GM10266 (cell line): ENCODE results near the gene PSMC6.

Source experiments
- DNase-seq: peaks from one replicate; pipeline ENCODE4 v3.0.0; 2012; ENCODE audit errors: extremely low spot score
- TF ChIP-seq, protein P1 (sequence below): IDR thresholded peaks from 2 replicates; pipeline ENCODE4 v1.5.1; 2012; ENCODE audit warnings: mild to moderate bottlenecking, low read depth; ENCODE audit not compliant: control insufficient read depth, insufficient read depth; ENCODE audit errors: missing control alignments

Gene PSMC6

DNA sequence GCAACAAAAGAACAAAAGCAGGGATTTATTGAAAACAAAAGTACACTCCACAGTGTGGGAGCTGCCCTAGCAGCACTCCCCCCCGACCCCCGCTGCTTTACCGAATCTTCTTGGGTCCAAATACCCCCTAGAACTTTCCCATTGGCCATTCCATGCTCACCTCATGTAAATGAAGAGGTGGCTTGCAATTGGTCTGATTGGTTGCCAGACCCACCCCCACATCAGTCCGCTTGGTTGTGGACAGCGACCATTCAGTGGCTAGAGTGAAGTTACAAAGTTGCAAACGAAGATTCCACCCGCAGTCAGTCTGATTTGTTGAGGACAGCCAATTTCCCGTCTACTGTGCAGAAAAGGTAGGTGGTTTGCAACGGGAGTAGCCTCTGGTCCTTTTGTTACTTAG is 26.8 kb downstream of the PSMC6 start:
- TF ChIP-seq, protein P1, sequence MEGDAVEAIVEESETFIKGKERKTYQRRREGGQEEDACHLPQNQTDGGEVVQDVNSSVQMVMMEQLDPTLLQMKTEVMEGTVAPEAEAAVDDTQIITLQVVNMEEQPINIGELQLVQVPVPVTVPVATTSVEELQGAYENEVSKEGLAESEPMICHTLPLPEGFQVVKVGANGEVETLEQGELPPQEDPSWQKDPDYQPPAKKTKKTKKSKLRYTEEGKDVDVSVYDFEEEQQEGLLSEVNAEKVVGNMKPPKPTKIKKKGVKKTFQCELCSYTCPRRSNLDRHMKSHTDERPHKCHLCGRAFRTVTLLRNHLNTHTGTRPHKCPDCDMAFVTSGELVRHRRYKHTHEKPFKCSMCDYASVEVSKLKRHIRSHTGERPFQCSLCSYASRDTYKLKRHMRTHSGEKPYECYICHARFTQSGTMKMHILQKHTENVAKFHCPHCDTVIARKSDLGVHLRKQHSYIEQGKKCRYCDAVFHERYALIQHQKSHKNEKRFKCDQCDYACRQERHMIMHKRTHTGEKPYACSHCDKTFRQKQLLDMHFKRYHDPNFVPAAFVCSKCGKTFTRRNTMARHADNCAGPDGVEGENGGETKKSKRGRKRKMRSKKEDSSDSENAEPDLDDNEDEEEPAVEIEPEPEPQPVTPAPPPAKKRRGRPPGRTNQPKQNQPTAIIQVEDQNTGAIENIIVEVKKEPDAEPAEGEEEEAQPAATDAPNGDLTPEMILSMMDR: no peak
- no peak for DNase-seq

DNA sequence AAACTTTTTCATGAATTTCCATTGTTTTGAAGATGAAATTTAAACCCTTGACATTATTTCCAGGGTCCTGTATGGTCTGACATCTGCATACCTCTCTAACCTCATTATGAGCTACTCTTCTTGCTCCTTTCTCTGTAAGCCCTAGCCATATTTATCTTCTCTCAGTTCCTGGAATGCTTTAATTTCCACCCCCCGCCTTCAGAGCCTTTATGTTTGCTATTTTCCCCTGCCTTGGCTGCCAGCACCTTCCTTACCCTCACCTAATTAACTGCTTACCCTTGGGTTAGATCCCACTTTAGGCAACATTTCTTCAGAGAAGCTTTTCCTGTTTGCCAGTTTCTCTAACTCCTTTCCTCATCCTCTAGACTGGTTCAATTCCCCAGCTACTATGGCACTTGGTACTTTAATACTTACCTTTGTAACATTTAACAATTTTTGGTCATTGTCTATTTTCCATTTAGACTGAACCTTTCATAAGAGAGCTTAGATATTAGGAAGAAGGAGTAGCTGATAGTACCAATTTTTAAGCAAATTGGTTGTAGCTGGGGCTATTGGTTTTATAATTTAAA is 29.0 kb downstream of the PSMC6 start:
- TF ChIP-seq, protein P1: no peak
- no peak for DNase-seq

DNA sequence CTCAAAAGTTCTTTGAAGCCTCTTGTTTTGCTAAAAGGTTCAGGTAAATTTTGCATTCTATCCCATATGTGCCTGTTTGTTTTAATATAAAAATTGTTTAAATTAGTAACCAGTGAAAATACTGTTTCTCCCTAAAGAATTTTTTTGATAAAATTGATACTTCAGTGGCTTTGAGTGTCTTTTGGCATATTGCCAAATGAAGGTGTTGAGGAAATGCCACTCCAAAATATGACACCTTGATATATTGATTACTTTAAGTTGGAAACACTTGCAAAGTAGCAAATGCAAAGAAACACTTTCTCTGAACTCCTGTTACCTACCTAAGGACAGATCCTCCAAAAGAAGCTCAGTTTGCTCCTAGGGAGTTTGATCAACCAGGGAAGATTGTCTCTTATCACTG is 31.4 kb downstream of the PSMC6 start:
- DNase-seq: no peak
- TF ChIP-seq, protein P1: no peak

DNA sequence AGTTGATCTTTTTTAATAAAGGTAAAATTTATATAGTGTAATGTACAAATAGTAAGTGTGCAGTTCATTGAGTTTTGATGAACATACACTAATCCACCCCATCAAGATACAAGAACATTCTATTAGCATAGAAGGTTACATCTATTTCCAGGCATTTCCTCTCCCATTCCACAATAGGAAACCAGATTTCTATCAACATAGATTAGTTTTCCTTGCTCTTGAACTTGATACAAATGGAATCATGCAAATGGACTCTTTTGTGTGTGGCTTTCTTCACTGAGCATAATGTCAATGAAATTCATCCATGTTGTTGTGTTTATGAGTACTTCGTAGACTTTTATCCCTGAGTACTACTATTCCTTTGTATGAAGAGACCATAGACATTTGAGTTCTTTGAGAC is 33.8 kb downstream of the PSMC6 start:
- DNase-seq: no peak
- TF ChIP-seq, protein P1: no peak

DNA sequence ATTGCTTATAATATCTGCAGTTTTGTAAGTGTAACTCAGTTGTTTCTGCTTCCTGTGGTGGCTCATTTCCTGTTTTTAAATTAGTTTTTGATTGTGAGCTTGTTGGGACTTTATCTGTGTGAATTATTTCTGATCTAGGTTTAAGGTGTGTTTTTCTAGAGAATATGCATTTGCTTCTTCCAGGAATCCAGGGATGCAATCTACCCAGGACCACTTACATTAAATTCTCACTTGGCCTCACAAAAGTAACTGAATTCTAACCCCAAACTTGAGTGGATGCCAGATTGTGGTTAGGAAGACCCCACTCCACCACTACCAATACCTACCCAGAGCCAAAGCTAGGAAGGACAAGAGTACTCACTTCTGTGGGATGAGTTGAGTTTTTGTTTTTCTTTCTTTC is 34.9 kb downstream of the PSMC6 start:
- no peak for DNase-seq
- TF ChIP-seq, protein P1: no peak

DNA sequence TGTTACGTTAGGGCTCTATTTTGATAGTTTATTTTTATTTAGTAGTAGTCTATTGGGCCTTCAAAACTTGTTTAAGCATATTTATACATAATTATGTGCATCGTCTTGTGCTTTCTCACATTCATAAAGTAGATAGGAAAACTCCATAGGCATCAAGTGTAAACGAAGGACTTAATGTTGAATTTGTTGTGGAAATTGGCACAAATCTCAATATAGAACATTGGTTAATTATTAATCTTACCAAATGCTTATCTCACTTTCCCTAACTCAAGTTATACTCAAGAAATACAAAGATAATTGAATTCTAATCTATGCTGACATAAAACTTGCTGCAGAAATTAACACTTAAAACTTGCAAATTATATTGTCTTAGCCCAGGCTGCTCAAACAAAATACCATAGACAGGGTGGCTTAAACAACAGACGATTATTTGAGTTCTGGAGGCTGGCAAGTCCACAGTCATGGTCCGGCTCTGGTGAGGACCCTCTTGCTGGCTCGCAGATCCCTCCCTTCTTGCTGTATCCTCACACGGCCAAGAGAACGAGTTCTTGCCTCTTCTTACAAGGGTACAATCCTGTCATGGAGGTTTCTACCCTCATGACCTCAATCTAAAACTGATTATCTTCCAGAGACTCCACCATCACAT is 41.8 kb downstream of the PSMC6 start:
- TF ChIP-seq, protein P1: no peak
- DNase-seq: no peak

DNA sequence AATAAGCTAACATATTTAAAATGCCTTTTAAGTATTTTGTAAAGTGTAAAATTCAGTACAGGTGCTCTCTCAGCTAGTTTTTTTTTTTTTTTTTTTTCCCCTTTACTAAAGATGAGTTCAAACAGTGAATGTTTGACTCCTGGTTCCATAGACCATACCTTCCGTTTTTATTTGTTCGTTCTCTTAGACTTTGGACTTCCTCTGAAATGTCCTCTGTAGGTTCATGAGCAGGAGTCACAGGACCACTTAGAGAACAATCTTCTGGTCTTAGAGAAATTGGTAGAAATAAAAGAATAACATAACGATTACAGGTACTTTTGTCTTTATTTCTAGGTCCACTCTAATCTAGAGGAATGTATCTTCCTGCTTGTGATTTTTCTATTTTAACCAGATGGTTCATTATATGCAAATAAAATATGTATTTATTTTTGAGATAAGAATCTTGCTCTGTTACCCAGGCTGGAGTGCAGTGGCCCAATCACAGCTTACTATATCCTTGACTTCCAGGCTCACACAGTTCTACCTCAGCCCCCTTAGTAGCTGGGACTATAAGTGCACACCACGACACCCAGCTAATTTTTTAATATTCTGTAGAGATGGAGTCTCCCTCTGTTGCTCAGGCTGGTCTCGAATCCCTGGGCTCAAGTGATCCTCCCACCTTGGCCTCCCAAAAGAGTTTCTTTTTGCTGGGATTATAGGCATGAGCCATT is 48.8 kb downstream of the PSMC6 start:
- TF ChIP-seq, protein P1: no peak
- no peak for DNase-seq
